Activated CD8-positive, alpha-beta memory T cell treated with anti-CD3 and anti-CD28 coated beads, Interleukin-2, amount 50 U/mL, for 1 hour (primary cell): ENCODE data around the gene GPR89A.
"Not testable (repeated sequence)": the region's sequence is repeated elsewhere in the genome, so short reads cannot be mapped to it uniquely, and the experiment has no call there.

Experiments
- DNase-seq: peaks from one replicate; pipeline ENCODE4 v3.0.0-alpha.2; 2020; ENCODE audit errors: extremely low read depth

The GPR89A gene

DNA sequence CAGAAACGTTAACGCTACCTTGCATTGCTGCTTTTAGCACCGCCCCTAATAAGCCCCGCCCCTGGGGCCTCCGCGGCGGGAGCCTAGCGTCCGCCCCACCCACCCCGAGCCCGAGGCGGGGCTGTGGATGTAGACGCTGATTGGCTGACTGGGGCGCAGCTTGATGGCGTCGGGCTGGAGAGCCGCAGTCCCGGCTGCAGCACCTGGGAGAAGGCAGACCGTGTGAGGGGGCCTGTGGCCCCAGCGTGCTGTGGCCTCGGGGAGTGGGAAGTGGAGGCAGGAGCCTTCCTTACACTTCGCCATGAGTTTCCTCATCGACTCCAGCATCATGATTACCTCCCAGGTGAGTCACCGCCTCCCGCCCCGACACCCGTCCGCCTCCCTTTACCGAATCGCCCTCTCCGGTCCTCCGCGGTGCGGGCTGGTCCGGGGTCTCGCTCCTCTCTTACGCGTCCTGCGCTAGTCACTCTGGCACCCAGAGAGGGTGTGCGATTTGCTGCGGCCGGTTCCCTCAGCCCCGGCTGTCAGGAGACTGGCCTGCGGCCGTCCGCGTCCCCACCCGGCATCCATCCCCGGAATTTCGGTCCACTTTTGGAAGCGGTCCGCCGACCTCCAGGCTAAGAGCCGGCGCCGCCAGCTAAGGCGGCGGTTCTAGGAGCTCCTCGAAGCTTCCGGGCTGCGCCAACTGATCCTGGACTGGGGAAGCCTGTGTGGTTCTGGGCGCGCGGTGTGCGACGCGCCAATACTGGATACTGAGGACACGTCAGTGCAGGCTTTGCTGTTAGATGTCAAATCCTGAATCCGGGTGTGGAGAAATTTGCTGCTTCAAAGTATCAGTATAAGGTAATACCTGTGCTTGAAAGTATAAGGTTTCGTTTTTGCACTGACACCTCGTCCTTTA is at the start of gene GPR89A:
Gene GPR89A (plus strand): TSS at position 156 of the 901 bp plus-strand sequence. CDS start 146 bp downstream, at position 302.
- DNase-seq = peak; percentile 77

DNA sequence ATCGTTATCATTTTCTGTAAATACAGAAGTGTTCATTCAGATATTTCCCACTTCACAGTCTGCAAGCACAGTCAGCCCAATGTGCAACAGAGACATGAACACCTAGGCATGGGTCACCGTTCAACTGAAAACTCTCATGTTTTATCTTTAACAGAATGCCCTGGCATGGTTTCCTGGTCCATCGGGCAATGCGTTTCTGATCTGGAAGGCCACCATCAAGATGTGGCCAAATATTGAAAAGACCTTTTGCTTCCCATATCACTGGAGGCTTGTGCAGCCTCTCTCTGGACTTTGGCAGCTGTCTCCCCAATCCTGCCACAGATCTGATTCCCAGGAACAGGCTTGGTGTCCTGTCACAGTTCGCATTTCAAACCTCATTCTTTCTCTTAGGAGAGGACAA is 21.0 kb upstream of the GPR89A start:
- not testable (repeated sequence) for DNase-seq

DNA sequence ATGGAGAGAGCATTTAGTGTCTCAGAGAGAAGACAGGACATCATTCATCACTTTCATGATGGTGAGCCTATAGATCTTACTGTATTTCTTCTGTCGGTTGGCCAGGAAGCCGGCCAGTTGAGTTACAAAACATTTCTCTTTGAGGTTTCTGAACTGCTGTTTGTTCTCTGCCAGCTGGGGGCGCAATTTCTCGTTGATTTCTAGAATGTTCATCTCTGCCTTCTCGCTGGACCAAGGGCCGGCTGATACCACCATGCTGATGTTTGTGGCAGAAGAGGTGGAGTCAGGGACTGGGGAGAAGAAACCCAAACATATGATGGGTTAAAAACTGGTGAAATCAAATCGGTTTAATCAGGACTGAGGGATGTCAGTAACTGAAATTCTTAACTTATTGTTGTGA is 17.0 kb upstream of the GPR89A start:
- not testable (repeated sequence) for DNase-seq

DNA sequence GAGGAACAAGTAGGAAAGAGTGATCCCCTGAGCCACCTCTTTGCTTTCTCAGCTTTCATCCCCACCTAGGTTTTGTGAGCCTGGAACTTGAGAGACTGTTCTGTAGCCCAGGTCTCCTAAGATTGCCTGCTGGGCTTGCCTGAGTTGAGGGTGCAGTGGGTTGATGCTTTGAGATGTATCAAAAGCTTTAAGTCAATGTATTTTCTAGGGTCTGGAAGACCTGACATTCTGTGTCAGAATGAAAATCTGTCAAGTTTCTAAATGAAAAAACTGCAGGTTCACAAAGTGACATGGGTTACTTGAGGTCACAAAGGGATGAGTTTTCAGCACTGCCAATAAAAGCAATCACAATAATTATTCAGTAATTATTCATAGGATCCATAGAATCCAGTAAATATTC is 15.4 kb upstream of the GPR89A start:
- DNase-seq = not testable (repeated sequence)

DNA sequence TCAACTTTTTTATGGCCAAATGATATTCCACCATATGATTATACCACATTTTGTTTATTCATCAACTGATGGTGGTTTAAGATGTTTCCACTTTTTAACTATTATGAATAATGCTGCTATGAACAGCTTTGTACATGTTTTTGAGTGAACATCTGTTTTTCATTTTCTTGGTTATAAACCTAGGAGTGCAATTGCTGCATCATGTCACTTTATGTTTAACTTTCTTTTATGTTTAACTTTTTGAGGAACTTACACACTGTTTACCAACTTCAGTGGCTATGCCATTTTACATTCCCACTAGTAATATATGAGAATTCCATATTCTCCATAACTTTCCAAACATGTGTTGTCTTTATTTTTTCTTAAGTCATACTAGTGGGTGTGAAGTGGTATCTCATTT is 12.4 kb upstream of the GPR89A start:
- DNase-seq = not testable (repeated sequence)

DNA sequence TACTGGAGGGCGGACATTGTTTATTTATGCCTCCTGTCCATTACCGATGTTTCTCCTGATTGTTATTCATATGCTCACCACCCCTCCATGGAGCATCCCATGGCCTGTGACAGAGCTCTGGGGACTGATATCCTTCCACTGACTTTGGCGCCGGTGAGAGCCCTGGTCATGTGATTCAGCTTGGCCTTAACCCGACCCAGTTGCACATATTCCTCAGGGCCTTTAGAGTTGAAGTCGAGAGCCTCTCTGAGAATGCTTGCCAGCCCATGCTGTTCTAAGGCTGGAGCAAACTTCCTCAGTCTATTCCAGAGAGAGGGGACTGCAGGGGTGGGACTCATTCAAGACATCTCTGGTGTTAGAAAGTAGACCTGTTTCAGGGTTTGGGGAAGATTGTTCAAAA is 11.6 kb upstream of the GPR89A start:
- not testable (repeated sequence) for DNase-seq

DNA sequence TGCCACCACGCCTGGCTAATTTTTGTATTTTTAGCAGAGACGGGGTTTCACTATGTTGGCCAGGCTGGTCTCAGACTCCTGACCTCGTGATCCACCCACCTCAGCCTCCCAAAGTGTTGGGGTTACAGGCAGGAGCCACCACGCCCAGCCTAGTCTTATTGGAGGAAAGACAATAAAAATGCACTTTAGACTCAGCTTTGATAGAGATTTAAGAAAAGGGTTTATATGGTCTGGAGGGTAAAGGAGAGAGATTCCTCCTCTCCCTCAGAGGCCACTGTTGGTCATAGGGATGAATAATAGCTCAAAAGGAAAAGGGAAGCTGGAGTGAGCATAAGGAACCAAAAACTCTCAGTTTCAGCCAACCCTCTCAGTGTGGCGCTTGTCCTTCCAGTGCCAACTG is 8.4 kb upstream of the GPR89A start:
- not testable (repeated sequence) for DNase-seq

DNA sequence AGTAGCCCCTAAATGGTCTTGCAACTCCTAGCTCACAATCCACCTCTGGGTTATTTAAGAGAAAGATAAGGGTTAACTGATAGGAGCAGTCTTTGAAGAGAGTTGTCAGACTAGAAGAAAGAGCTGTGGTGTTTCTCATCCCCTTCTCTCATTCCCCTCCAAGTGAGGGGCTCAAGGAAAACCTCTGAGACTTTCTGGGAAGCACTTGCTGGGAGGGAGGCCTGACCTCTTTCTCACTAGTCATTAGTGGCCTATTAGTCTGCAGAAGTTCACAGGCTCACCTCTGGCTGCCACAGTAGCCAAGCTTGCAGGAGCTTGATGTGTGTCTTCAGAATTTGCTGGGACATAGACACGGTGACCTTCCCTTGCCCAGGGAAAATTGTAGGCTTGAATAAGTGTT is 6.2 kb upstream of the GPR89A start:
- no peak for DNase-seq

DNA sequence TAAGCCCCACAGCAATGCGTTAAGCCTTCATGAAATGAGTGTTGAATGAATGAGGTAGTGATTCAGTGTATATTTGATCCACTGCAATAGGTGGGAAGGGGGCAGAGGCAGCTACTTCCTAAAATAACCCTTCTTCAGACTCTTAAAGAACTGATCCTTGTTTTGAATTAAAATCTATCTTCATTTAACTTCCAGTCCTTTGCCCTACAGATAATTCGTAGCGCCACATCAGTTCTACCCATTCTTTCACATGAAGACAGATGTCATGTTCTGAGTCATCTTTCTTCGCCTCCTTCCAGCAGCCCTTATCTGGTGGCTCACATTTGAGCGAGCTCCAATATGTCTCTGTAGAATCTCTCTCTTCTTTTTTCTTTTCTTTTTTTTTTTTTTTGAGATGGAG is 948 bp upstream of the GPR89A start:
- DNase-seq = not testable (repeated sequence)

DNA sequence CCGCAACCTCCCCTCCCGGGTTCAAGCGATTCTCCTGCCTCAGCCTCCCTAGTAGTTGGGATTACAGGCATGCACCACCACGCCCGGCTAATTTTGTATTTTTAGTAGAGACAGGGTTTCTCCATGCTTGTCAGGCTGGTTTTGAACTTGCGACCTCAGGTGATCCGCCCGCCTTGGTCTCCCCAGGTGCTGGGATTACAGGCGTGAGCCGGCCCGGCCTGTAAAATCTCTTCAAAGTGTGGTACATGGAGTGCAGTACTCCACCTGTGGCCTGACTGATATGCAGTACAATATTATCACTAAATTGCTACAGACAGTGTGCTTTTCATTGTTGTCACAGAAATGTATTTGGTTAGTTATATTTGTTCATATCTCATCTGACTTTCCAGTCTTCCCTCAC is 499 bp upstream of the GPR89A start:
- DNase-seq = not testable (repeated sequence)

DNA sequence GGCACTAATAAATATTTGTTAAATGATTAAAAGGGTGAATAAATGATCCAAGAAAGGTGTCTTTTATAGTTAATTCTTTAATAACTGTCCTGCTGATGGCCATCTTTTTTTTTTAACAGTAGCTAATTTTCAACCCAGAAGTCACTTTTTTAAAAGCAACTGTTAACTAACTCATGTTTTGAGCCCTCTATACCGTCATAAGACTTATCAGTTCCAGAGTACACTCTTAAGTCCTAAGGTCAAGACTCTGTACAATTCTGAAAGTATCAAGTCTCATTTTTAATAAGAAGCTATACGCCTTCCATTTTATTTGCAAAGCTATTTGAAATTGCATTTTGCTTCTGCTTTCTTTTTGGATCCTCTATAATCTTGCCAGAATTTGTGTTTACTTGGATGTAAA is 3.0 kb downstream of the GPR89A start:
- not testable (repeated sequence) for DNase-seq

DNA sequence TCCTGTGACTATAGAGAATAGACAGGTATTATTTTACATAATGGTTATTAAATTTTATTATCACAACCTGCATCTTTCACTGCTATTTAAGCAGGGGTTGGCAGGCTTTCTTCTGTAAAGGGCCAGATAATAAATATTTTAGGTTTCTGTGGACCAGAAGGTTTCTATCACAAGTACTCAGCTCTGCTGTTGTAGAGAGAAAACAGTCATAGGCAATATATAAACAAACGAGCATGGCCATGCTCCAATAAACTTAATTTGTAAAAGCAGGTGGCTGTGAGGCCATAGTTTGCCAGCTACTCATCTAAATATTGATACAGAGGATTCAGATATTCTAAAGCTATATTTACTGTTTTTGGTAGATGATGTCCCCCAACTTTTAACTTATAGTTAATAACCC is 12.3 kb downstream of the GPR89A start:
- not testable (repeated sequence) for DNase-seq

DNA sequence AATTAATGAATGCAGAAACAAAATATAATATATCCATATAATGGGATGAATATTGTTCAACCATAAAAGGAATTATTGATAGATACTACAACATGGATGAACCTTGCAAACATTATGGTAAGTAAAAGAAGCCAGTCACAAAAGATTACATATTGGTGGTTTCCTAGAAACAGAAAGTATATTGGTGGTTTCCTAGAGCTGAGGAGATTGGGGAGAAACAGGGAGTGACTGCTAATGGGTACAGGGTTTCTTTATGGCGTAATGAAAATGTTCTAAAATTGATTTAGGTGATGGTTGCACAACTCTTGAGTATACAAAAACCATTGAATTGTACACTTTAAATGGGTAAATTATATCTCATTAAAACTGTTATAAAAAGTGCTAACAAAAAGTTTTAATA is 14.4 kb downstream of the GPR89A start:
- DNase-seq = not testable (repeated sequence)

DNA sequence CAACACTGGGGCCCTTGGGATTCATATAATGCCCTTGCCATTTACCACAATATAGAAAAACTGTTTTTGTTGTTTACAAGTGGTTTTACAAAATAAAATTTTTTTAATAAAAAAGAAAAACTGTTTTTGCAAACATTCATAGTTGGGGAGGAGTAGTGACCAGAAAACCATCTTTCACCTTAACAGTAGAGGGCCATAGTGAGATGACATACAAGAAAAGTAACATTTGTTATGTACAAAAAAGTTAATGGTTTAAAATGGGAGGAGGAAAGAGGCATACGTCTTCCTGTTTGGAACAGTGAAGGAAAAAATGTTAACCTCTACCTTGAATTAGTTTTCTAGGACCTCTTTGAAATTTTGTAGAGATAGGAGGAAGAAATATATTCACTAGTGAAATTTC is 28.4 kb downstream of the GPR89A start:
- DNase-seq = not testable (repeated sequence)

DNA sequence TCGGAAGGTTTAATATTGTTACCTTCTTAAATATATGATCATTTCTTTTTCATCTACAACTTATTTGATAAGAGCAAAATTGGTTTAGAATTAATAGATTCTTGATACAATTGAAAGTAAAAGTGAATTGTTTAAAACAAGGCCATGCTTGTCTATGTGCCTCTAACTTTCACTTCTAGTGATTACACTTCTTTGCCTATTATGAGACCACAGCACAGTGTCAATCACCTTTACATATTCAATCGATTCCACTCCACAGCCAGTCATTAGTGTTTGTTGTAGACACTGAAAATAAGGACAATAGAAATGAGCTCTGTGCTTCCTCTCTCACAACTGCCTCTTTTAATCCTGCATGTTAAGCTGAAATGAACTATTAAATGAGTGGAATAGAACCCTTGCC is 34.1 kb downstream of the GPR89A start:
- not testable (repeated sequence) for DNase-seq

DNA sequence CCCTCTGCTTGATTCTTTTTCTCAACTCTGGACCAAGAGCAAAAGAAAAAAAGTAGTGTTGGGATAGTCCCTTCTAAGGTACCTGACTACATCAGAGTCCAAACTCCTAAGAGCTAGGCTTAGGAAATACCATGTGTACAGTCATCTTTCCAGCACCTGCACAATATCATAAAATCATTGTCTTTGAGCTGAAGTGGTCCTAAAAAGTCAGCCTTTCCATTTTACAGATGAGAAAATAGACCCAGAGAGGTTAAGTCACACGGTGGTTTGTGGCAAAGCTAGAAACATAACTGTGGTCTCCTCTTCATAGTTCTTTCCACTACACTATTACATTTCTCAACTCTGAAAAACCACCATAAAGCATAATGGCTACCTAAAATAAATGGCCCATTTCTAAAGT is 36.2 kb downstream of the GPR89A start:
- not testable (repeated sequence) for DNase-seq

DNA sequence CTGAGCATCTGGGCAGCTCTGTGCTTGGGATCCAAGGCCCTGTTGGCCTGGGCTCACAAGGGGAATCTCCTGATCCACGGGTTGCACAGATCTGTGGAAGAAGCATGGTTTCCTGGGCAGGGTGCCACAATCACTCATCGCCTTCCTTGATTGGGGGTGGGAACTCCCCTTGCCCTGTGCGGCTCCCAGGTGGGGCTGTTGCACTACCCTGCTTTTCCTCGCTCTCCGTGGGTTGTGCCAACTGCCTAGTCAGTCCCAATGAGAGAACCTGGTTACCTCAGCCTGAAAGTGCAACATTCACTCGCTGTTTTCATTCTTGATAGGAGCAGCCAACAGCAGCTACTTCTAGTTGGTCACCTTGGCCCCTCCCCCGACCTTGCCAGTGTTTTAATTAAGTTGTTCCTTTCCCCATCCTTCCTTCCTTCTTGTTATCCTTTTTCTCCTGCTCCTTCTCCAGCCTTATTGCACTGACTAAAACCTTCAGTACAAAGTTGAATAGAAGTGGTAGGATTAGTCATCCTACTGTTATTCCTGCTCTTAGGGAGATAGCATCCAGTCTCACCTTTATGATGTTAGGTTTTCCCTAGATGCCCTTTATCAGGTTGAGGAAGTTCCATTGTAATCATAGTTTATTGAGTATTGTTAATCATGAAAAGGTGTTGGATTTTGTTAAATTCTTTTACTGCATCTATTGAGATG is 48.6 kb downstream of the GPR89A start:
- DNase-seq = not testable (repeated sequence)

DNA sequence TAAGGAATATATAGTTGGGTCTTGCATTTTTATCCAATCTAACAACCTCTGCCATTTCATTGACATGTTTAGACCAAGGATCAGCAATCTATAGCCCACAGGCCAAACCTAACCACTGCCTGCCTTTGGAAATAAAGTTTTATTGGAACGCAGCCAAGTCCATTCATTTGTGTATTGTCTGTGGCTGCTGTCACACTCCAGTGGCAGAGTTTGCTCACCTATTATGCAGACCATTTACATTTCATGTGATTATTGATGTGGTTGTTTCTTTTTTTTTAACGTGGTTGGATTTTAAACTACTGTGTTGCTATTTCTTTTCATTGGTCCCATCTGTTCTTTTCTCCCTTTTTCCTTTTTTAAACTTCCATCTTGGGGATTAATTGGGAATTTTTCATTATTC is 54.7 kb downstream of the GPR89A start:
- DNase-seq = not testable (repeated sequence)

DNA sequence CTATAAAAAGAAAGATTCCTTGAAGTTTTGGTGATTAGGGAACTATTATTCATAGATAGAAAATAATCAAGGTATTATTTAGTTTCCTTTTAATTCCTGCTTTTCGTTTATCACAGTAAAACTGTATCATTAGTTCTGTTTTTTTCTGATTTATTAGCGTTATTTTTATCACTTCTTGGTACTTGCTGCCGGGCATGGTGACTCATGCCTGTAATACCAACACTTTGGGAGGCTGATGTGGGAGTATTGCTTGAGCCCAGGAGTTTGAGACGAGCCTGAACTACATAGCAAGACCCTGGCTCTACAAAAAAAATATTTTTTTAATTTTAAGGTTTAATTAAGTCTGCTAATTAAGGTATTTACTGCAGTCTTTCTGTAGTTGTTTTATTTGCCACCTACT is 57.2 kb downstream of the GPR89A start:
- DNase-seq = not testable (repeated sequence)

DNA sequence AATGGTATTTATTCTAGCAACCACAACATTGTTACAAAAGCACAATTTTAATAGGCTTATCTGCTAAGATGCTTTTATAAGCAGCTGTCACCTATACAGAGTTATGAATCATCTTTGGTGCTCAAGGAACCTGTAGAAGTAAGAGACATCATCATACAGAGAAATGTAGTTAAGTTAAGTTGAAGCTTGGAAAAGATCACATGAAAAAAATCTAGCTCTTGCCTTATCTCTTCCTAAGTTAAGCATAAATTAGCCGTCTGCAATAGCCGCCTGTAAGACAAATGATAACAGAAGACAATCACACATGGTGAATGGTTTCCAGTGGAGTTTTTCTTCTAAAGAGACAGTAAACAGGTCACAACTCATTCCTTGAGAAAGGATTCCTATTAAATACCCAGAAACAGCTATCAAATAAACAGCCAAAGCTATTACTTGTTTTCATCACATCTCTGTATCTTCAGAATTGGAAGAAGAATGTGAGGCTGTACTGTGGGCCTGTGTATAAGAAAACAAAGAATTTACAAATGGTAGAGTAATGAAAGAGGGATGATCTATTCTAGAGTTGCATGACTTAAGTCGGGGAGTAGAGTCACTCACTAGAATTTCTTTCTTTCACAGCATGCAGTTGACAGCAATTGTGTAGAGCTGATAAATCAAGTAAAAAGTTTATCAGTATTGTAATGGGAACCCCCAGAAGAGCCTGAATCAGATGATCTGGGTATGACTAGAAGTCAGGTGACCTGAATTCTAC is 63.4 kb downstream of the GPR89A start:
- not testable (repeated sequence) for DNase-seq

DNA sequence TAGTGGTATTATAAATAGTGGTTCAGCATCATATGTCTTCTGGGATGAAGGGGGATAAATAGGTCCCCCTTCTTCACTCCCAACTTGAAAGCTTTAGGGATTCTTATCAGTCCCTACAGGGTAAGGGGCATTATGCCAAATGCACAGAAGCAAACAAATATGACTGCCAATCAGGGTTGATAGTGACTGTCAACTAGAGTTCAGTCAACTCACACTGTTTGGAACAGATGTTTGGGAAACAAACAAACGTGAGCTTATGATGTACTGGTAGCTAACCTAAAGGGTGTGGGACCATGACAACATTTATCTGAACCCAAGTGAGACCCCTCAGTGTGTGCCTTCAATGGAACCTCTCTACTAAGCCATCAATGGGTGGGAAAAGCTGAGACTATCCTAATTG is 65.4 kb downstream of the GPR89A start:
- not testable (repeated sequence) for DNase-seq

DNA sequence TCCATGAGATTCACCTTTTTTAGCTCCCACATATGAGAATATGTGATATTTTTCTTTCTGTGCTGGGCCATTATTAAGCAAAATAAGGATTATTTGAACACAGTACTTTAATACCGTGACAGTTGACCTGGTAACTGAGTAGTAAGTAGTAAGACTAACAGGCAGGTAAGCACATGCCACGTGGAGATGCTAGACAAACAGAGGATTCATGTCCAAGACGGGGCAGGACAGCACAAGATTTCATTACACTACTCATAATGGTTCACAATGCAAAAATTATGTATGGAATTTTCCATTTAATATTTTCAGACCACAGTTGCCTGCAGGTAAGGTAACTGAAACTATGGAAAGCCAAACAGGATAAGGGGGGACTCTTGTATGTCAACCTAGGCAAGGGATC is 77.1 kb downstream of the GPR89A start:
- not testable (repeated sequence) for DNase-seq
